BE2C (cell line): ENCODE data around the gene MOCS2.

Experiments
- DNase-seq: peaks from one replicate; pipeline ENCODE4 v3.0.0-alpha.2; 2020
- H3K27me3 ChIP-seq: fragments of 250-450 bp; sonication (Bioruptor Pico); 2 replicates; pipeline ENCODE4 v1.5.1; 2020; ENCODE audit warnings: mild to moderate bottlenecking
- H3K36me3 ChIP-seq: fragments of 250-450 bp; sonication (Bioruptor Pico); 2 replicates; pipeline ENCODE4 v1.5.1; 2020; ENCODE audit warnings: mild to moderate bottlenecking
- H3K4me1 ChIP-seq: fragments of 250-450 bp; sonication (Bioruptor Pico); 2 replicates; pipeline ENCODE4 v1.5.1; 2020
- H3K4me3 ChIP-seq: 2 replicates; pipeline ENCODE4 v1.5.1; 2011; ENCODE audit warnings: low read depth, low read length
- H3K9me3 ChIP-seq: fragments of 250-450 bp; sonication (Bioruptor Pico); 2 replicates; pipeline ENCODE4 v1.5.1; 2020
- CTCF ChIP-seq: IDR thresholded peaks from 2 replicates; pipeline ENCODE4 v1.5.1; 2012; ENCODE audit warnings: mild to moderate bottlenecking, low read depth, low read length

The MOCS2 gene

GRCh38 chr5:53105611-53106300, 3.8 kb downstream of the MOCS2 start:
- no peaks in the 10 kb centered on the region for H3K9me3 ChIP-seq
- peaks cover 3% of the 10 kb centered on the region for H3K36me3 ChIP-seq
- DNase-seq: no peak

GRCh38 chr5:53100606-53101005, 9.0 kb downstream of the MOCS2 start:
- Histone ChIP-seq H3K9me3 (no peaks in the 10 kb centered on the region), H3K27me3 (no peaks in the 10 kb centered on the region), H3K4me3 (no peak overlapping the region), H3K36me3 (peaks cover 8% of the 10 kb centered on the region), H3K4me1 (no peaks in the 10 kb centered on the region)
- no peak for DNase-seq
- no peak for TF ChIP-seq CTCF

More at GRCh38 chr5:53105611-53106300, 3.8 kb downstream of the MOCS2 start:
- H3K27me3 ChIP-seq: no peaks in the 10 kb centered on the region
- no peaks in the 10 kb centered on the region; the same call in 1 of the 2 replicates for H3K4me1 ChIP-seq
- H3K4me3 ChIP-seq: no peak overlapping the region
- no peak for TF ChIP-seq CTCF

GRCh38 chr5:53099546-53099945, 10.0 kb downstream of the MOCS2 start:
- Histone ChIP-seq H3K9me3 (no peaks in the 10 kb centered on the region), H3K36me3 (peaks cover 8% of the 10 kb centered on the region), H3K4me3 (no peak overlapping the region), H3K4me1 (no peaks in the 10 kb centered on the region), H3K27me3 (no peaks in the 10 kb centered on the region)
- no peak for DNase-seq
- no peak for TF ChIP-seq CTCF

- H3K36me3 ChIP-seq: peaks cover 5% of the 10 kb centered on the region; the same call in 1 of the 2 replicates
- TF ChIP-seq CTCF: peak; percentile 93
- H3K4me1 ChIP-seq: no peaks in the 10 kb centered on the region
- H3K4me3 ChIP-seq: no peak overlapping the region
- no peaks in the 10 kb centered on the region for H3K9me3 ChIP-seq
- H3K27me3 ChIP-seq: no peaks in the 10 kb centered on the region
- peak; percentile 45 for DNase-seq
Observed at GRCh38 chr5:53095931-53096525, 13.5 kb downstream of the MOCS2 start.

- Histone ChIP-seq H3K36me3 (peaks cover 4% of the 10 kb centered on the region; the same call in 1 of the 2 replicates), H3K4me3 (no peak overlapping the region), H3K27me3 (no peaks in the 10 kb centered on the region), H3K9me3 (no peaks in the 10 kb centered on the region), H3K4me1 (no peaks in the 10 kb centered on the region)
- no peak for DNase-seq
- TF ChIP-seq CTCF: no peak
Observed at GRCh38 chr5:53095217-53095616, 14.3 kb downstream of the MOCS2 start.

- DNase-seq: no peak
- no peak for TF ChIP-seq CTCF
- Histone ChIP-seq H3K36me3 (no peaks in the 10 kb centered on the region), H3K4me3 (no peak overlapping the region), H3K27me3 (no peaks in the 10 kb centered on the region), H3K4me1 (no peaks in the 10 kb centered on the region), H3K9me3 (no peaks in the 10 kb centered on the region)
Observed at GRCh38 chr5:53092242-53092641, 17.3 kb downstream of the MOCS2 start.
